Osteoblast (primary cell): ENCODE data around the gene TMEM266. TPM values are rescaled to one million over a fixed set of nuclear protein-coding genes. Genes with fewer than 3 reads are reported as not detected.

Experiments
- DNase-seq: peaks from one replicate; pipeline ENCODE4 v3.0.0; 2011; ENCODE audit warnings: low spot score, mixed read lengths; ENCODE audit not compliant: insufficient read length; ENCODE audit errors: missing footprints
- H2AFZ ChIP-seq: 2 replicates; pipeline ENCODE4 v1.6.0; 2011; ENCODE audit warnings: mild to moderate bottlenecking, low read length
- H3K27ac ChIP-seq: 2 replicates; pipeline ENCODE4 v1.5.1; 2011; ENCODE audit warnings: mild to moderate bottlenecking, low read depth, low read length, moderate library complexity
- H3K27me3 ChIP-seq: 2 replicates; pipeline ENCODE4 v1.6.0; 2012; ENCODE audit warnings: mild to moderate bottlenecking, control low read depth, inconsistent platforms, low read length, moderate library complexity; ENCODE audit not compliant: insufficient read depth
- H3K36me3 ChIP-seq: 2 replicates; pipeline ENCODE4 v1.5.1; 2011; ENCODE audit warnings: mild to moderate bottlenecking, low read length, control low read depth, moderate library complexity; ENCODE audit not compliant: insufficient read depth
- H3K4me1 ChIP-seq: 2 replicates; pipeline ENCODE4 v1.5.1; 2011; ENCODE audit warnings: mild to moderate bottlenecking, low read length, control low read depth, moderate library complexity; ENCODE audit not compliant: insufficient read depth
- H3K4me2 ChIP-seq: 2 replicates; pipeline ENCODE4 v1.6.0; 2011; ENCODE audit warnings: mild to moderate bottlenecking, low read length; ENCODE audit not compliant: insufficient read depth
- H3K4me3 ChIP-seq: fragments of 200-600 bp; sonication (generic); 3 replicates; pipeline ENCODE4 v1.5.1; 2012; ENCODE audit warnings: mild to moderate bottlenecking, low read length, inconsistent platforms; ENCODE audit not compliant: insufficient read depth
- H3K79me2 ChIP-seq: 2 replicates; pipeline ENCODE4 v1.6.0; 2012; ENCODE audit warnings: mild to moderate bottlenecking, low read length, control low read depth, inconsistent platforms; ENCODE audit not compliant: insufficient read depth
- H3K9me3 ChIP-seq: 2 replicates; pipeline ENCODE4 v1.5.1; 2011; ENCODE audit warnings: low read depth, low read length, control low read depth
- H4K20me1 ChIP-seq: 2 replicates; pipeline ENCODE4 v1.6.0; 2012; ENCODE audit warnings: mild to moderate bottlenecking, low read length, control low read depth; ENCODE audit not compliant: insufficient read depth
- CTCF ChIP-seq: IDR thresholded peaks from 2 replicates; pipeline ENCODE4 v1.5.1; 2011; ENCODE audit warnings: mild to moderate bottlenecking, low read depth, low read length, moderate library complexity; ENCODE audit errors: extremely low read depth
- total RNA-seq: library from RNA; depleted of rRNA; stranded (reverse); fragments of >200 nt; gene quantifications from 2 replicates; pipeline ENCODE4 v1.2.3, GENCODE V29; 2012

TMEM266 gene
- total RNA-seq, 1 donor: not detected

GRCh38 chr15:76114561-76114960 is 54.8 kb downstream of the TMEM266 start:
- Histone ChIP-seq H3K36me3 (no peaks in the 10 kb centered on the region), H3K4me1 (no peaks in the 10 kb centered on the region), H3K27ac (no peak overlapping the region), H3K4me3 (no peak overlapping the region), H3K79me2 (no peaks in the 10 kb centered on the region), H3K27me3 (peaks cover 8% of the 10 kb centered on the region), H3K4me2 (no peak overlapping the region), H4K20me1 (no peaks in the 10 kb centered on the region), H2AFZ (no peak overlapping the region), H3K9me3 (no peaks in the 10 kb centered on the region)
- no peak for TF ChIP-seq CTCF
- no peak for DNase-seq

- Histone ChIP-seq H3K4me3 (no peak overlapping the region), H4K20me1 (no peaks in the 10 kb centered on the region), H3K4me1 (no peaks in the 10 kb centered on the region), H3K9me3 (no peaks in the 10 kb centered on the region), H3K27ac (no peak overlapping the region), H2AFZ (no peak overlapping the region), H3K36me3 (no peaks in the 10 kb centered on the region), H3K27me3 (peaks cover 8% of the 10 kb centered on the region), H3K4me2 (no peak overlapping the region), H3K79me2 (no peaks in the 10 kb centered on the region)
- DNase-seq: no peak
- no peak for TF ChIP-seq CTCF
Observed at GRCh38 chr15:76116138-76116885, 56.5 kb downstream of the TMEM266 start.

- Histone ChIP-seq H2AFZ (no peak overlapping the region), H3K27ac (no peak overlapping the region), H3K4me1 (no peaks in the 10 kb centered on the region), H3K4me3 (no peak overlapping the region), H3K9me3 (no peaks in the 10 kb centered on the region), H3K27me3 (peaks cover 8% of the 10 kb centered on the region), H3K36me3 (no peaks in the 10 kb centered on the region), H3K4me2 (no peak overlapping the region), H4K20me1 (no peaks in the 10 kb centered on the region), H3K79me2 (no peaks in the 10 kb centered on the region)
- TF ChIP-seq CTCF: no peak
- no peak for DNase-seq
Observed at GRCh38 chr15:76117181-76117580, 57.4 kb downstream of the TMEM266 start.

GRCh38 chr15:76118767-76119166 is 59.0 kb downstream of the TMEM266 start:
- peaks cover 13% of the 10 kb centered on the region for H3K27me3 ChIP-seq
- no peaks in the 10 kb centered on the region for H4K20me1 ChIP-seq
- no peak overlapping the region for H3K4me3 ChIP-seq
- no peak overlapping the region for H2AFZ ChIP-seq
- no peak overlapping the region for H3K27ac ChIP-seq
- no peaks in the 10 kb centered on the region for H3K36me3 ChIP-seq
- TF ChIP-seq CTCF: no peak
- no peaks in the 10 kb centered on the region for H3K9me3 ChIP-seq
- no peak for DNase-seq
- H3K4me1 ChIP-seq: no peaks in the 10 kb centered on the region
- H3K79me2 ChIP-seq: no peaks in the 10 kb centered on the region
- no peak overlapping the region for H3K4me2 ChIP-seq
